Progenitor cell of endocrine pancreas (in vitro differentiated cells): ENCODE measurements around the gene VILL. TPM values are rescaled to one million over a fixed set of nuclear protein-coding genes. Genes with fewer than 3 reads are reported as not detected.
A peak's percentile ranks its signal among the peaks of the same experiment; 100 is the strongest.

ENCODE experiments used
- DNase-seq: peaks from one replicate; pipeline ENCODE4 v3.0.0; 2021; ENCODE audit warnings: low spot score; ENCODE audit not compliant: unreplicated experiment
- H3K27ac Mint-ChIP-seq: 2 replicates; pipeline ENCODE4 v1.8.0; 2021; ENCODE audit warnings: mild to moderate bottlenecking, moderate library complexity, mixed read lengths
- H3K27me3 Mint-ChIP-seq: 2 replicates; pipeline ENCODE4 v1.8.0; 2021; ENCODE audit warnings: mixed read lengths
- H3K36me3 Mint-ChIP-seq: 2 replicates; pipeline ENCODE4 v1.8.0; 2022; ENCODE audit warnings: mixed read lengths; ENCODE audit not compliant: insufficient read depth
- H3K4me1 Mint-ChIP-seq: 2 replicates; pipeline ENCODE4 v1.8.0; 2021; ENCODE audit warnings: low read depth, mixed read lengths
- H3K4me3 Mint-ChIP-seq: 2 replicates; pipeline ENCODE4 v1.8.0; 2021; ENCODE audit warnings: low read depth, mild to moderate bottlenecking, moderate library complexity, mixed read lengths
- H3K9me3 Mint-ChIP-seq: 2 replicates; pipeline ENCODE4 v1.8.0; 2021; ENCODE audit warnings: low read depth, mixed read lengths
- CTCF ChIP-seq: fragments of 200-600 bp; sonication (generic); IDR thresholded peaks from one replicate; pipeline ENCODE4 v1.5.0; 2021; ENCODE audit warnings: antibody characterized with exemption, mild to moderate bottlenecking; ENCODE audit not compliant: unreplicated experiment
- total RNA-seq: library from RNA; stranded (reverse); gene quantifications from 2 replicates; pipeline ENCODE4 v1.2.1, GENCODE V29; 2021

The VILL gene
- total RNA-seq, 1 donor from 2014 or later: 6.8 TPM

GRCh38 chr3:38002291-38002876, 11.8 kb downstream of the VILL start:
- no peak for DNase-seq
- Mint-ChIP-seq H3K27ac (no peak overlapping the region), H3K27me3 (peaks cover 3% of the 10 kb centered on the region), H3K36me3 (peaks cover 2% of the 10 kb centered on the region), H3K4me1 (peaks cover 26% of the 10 kb centered on the region), H3K9me3 (no peaks in the 10 kb centered on the region), H3K4me3 (no peak overlapping the region)
- TF ChIP-seq CTCF: no peak

- H3K9me3 Mint-ChIP-seq: no peaks in the 10 kb centered on the region
- peaks cover 3% of the 10 kb centered on the region for H3K27me3 Mint-ChIP-seq
- peaks cover 26% of the 10 kb centered on the region for H3K4me1 Mint-ChIP-seq
- DNase-seq: no peak
- H3K36me3 Mint-ChIP-seq: peaks cover 2% of the 10 kb centered on the region
- TF ChIP-seq CTCF: no peak
- no peak overlapping the region for H3K4me3 Mint-ChIP-seq
- H3K27ac Mint-ChIP-seq: peak overlapping the region; percentile 81
These were observed 12.4 kb downstream of the VILL start for GRCh38 chr3:38002940-38003339.

- DNase-seq: peak; percentile 73
- Mint-ChIP-seq H3K27ac (peak overlapping the region; percentile 72), H3K4me1 (peaks cover 24% of the 10 kb centered on the region), H3K27me3 (peaks cover 3% of the 10 kb centered on the region), H3K36me3 (peaks cover 2% of the 10 kb centered on the region), H3K4me3 (no peak overlapping the region), H3K9me3 (no peaks in the 10 kb centered on the region)
- TF ChIP-seq CTCF: peak; percentile 92
These were observed 12.8 kb downstream of the VILL start for GRCh38 chr3:38003371-38003816.

- no peaks in the 10 kb centered on the region for H3K9me3 Mint-ChIP-seq
- no peak for DNase-seq
- peaks cover 2% of the 10 kb centered on the region for H3K36me3 Mint-ChIP-seq
- peaks cover 22% of the 10 kb centered on the region for H3K4me1 Mint-ChIP-seq
- no peak for TF ChIP-seq CTCF
- peak overlapping the region; percentile 91 for H3K27ac Mint-ChIP-seq
- H3K27me3 Mint-ChIP-seq: peaks cover 3% of the 10 kb centered on the region
- H3K4me3 Mint-ChIP-seq: no peak overlapping the region
These were observed 13.3 kb downstream of the VILL start for GRCh38 chr3:38003817-38004414.

- no peaks in the 10 kb centered on the region for H3K9me3 Mint-ChIP-seq
- peak; percentile 52 for DNase-seq
- H3K36me3 Mint-ChIP-seq: peaks cover 1% of the 10 kb centered on the region
- H3K27ac Mint-ChIP-seq: peak overlapping the region; percentile 91
- H3K4me3 Mint-ChIP-seq: peak overlapping the region; percentile 19
- peaks cover 21% of the 10 kb centered on the region for H3K4me1 Mint-ChIP-seq
- peaks cover 2% of the 10 kb centered on the region for H3K27me3 Mint-ChIP-seq
- TF ChIP-seq CTCF: peak; percentile 64
These were observed 14.0 kb downstream of the VILL start for GRCh38 chr3:38004415-38005075.
